ENCODE data around the gene ROR1. TPM values are rescaled to one million over a fixed set of nuclear protein-coding genes. Genes with fewer than 3 reads are reported as not detected.

Gene ROR1
- total and polyA plus RNA-seq, 2 of the 4 experiments (the other 2 are of a cell fraction) = 4.4 to 10.0 TPM

DNA sequence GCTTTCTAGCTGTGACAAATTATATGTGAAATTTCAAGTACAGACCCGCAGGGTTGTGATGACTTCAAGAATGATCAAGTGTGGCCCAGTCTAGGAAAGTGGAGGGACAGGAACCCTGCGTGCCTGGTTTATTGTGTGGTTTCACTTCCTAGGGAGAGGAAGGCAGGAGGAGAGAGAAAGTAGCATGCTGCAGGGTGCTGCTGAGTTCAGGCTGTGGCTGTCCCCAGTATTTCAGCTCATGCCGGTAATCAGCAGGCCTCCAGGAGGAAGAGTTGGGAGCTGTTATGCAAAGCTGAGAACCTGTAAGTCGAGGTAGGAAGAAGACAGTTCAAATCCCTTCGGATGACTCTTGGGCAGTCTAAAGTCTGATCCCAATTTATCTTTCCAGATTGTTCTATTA lies 140.4 kb downstream of the ROR1 start:
- H2BK120ac ChIP-seq (ENCODE audit: low read depth, low read length) = no peak overlapping the region; the same call in 1 of the 2 replicates
- POLR2A ChIA-PET (ENCODE audit: unreplicated experiment) = no interaction called here
- BruUV-seq (replicated peaks) = no TSS peak
- no peak overlapping the region for H3K27ac ChIP-seq (ENCODE audit: insufficient read depth, low read length)
- dilution Hi-C loops (cut with HindIII; ENCODE audit: low sequenced_read_pairs, unreplicated experiment) = no loop called here
- CTCF ChIA-PET = interaction anchor here (0.6 to 1.4 kb wide), 4 partner anchors 118 to 333 kb away, joined by 3 to 14 read pairs (median 4); no protein-coding TSS in a partner anchor
- ATAC-seq (ENCODE audit: low read depth) = no peak
- no peak overlapping the region; the same call in 2 of the 3 replicates for H2BK15ac ChIP-seq (ENCODE audit: low read depth, low read length)
- H3K9me3 ChIP-seq (ENCODE audit: control insufficient read depth, insufficient read depth, low read length) = no peaks in the 10 kb centered on the region
- 0 out of 2 replicates have a peak overlapping the region, but pooled peaks have one; percentile 14 for H2BK20ac ChIP-seq (ENCODE audit: low read depth, low read length)
- H3K18ac ChIP-seq (ENCODE audit: low read depth, low read length) = no peak overlapping the region
- H3K9ac ChIP-seq (ENCODE audit: low read depth, low read length) = no peak overlapping the region
- no peak overlapping the region for H4K91ac ChIP-seq (ENCODE audit: insufficient read depth, low read depth, low read length)
- no peak overlapping the region; the same call in 1 of the 2 replicates for H3K14ac ChIP-seq (replicated peaks; ENCODE audit: low read depth, low read length)
- no peak overlapping the region for H2AFZ ChIP-seq (replicated peaks; ENCODE audit: low read length, poor library complexity)
- no peak overlapping the region for H3K4me3 ChIP-seq (ENCODE audit: insufficient read depth, low read depth, low read length)
- H2AK5ac ChIP-seq (ENCODE audit: low read depth, low read length) = no peak overlapping the region
- no peak overlapping the region for H3K4me2 ChIP-seq (ENCODE audit: low read depth, low read length)
- H3K4ac ChIP-seq (ENCODE audit: low read depth, low read length) = peak overlapping the region; percentile 15; the same call in 1 of the 2 replicates
- H3K56ac ChIP-seq (ENCODE audit: extremely low read depth, insufficient read depth, low read length) = no peak overlapping the region
- WGBS, 2 experiments (ENCODE audit: extremely low coverage in 2 of 2, insufficient read length in 1 of 2) = 89% methylated on average over 2 of the region's 5 CpGs; no CpG with 5 or more reads in 1 of the 2 experiments
- TF ChIP-seq, protein P1, sequence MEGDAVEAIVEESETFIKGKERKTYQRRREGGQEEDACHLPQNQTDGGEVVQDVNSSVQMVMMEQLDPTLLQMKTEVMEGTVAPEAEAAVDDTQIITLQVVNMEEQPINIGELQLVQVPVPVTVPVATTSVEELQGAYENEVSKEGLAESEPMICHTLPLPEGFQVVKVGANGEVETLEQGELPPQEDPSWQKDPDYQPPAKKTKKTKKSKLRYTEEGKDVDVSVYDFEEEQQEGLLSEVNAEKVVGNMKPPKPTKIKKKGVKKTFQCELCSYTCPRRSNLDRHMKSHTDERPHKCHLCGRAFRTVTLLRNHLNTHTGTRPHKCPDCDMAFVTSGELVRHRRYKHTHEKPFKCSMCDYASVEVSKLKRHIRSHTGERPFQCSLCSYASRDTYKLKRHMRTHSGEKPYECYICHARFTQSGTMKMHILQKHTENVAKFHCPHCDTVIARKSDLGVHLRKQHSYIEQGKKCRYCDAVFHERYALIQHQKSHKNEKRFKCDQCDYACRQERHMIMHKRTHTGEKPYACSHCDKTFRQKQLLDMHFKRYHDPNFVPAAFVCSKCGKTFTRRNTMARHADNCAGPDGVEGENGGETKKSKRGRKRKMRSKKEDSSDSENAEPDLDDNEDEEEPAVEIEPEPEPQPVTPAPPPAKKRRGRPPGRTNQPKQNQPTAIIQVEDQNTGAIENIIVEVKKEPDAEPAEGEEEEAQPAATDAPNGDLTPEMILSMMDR (conservative IDR thresholded peaks at IDR 0.05; ENCODE audit: low read depth, low read length) = no peak
- no peak for TF ChIP-seq MAZ (IDR thresholded peaks at IDR 0.05; ENCODE audit: borderline replicate concordance, low read depth, low read length)
- TF ChIP-seq BHLHE40 (IDR thresholded peaks at IDR 0.05; ENCODE audit: low read depth, low read length) = no peak
- TF ChIP-seq NFE2L2 (IDR thresholded peaks at IDR 0.05; ENCODE audit: low read depth, low read length) = no peak
- TF ChIP-seq RCOR1 (IDR thresholded peaks at IDR 0.05; ENCODE audit: insufficient replicate concordance, low read length) = no peak
- TF ChIP-seq CEBPB (IDR thresholded peaks at IDR 0.05; ENCODE audit: low read depth, low read length) = no peak
- no peak for TF ChIP-seq RFX5 (IDR thresholded peaks at IDR 0.05; ENCODE audit: low read depth, low read length)
- TF ChIP-seq CHD1 (IDR thresholded peaks at IDR 0.05; ENCODE audit: low read depth, low read length) = no peak
- no peak for TF ChIP-seq MAFK (IDR thresholded peaks at IDR 0.05; ENCODE audit: low read depth, low read length)
- no peak for TF ChIP-seq MXI1 (IDR thresholded peaks at IDR 0.05; ENCODE audit: borderline replicate concordance, low read depth, low read length)
- TF ChIP-seq, protein P2, sequence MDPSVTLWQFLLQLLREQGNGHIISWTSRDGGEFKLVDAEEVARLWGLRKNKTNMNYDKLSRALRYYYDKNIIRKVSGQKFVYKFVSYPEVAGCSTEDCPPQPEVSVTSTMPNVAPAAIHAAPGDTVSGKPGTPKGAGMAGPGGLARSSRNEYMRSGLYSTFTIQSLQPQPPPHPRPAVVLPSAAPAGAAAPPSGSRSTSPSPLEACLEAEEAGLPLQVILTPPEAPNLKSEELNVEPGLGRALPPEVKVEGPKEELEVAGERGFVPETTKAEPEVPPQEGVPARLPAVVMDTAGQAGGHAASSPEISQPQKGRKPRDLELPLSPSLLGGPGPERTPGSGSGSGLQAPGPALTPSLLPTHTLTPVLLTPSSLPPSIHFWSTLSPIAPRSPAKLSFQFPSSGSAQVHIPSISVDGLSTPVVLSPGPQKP (IDR thresholded peaks at IDR 0.05; ENCODE audit: borderline replicate concordance, low read depth, low read length) = no peak
- no peak for TF ChIP-seq SMC3 (IDR thresholded peaks at IDR 0.05; ENCODE audit: low read depth, low read length)
- no peak for TF ChIP-seq RAD21 (IDR thresholded peaks at IDR 0.05; ENCODE audit: low read length)
- no peak for TF ChIP-seq FOS (IDR thresholded peaks at IDR 0.05; ENCODE audit: low read depth, low read length)
- in situ Hi-C loops (cut with MboI; ENCODE audit: low sequenced_read_pairs) = loop anchor here (10.0 kb wide), 2 partner anchors 139 to 239 kb away; partner anchors contain the start of gene ROR1
- peaks cover 4% of the 10 kb centered on the region; the same call in 1 of the 2 replicates for H3K4me1 ChIP-seq (ENCODE audit: control insufficient read depth, insufficient read depth, low read length)
- H2AK9ac ChIP-seq (replicated peaks; ENCODE audit: low read depth, low read length, poor library complexity) = no peak overlapping the region
- no peak overlapping the region for H2BK5ac ChIP-seq (ENCODE audit: low read depth, low read length, poor library complexity, severe bottlenecking)
- no peak for DNase-seq
- no peak overlapping the region for H4K5ac ChIP-seq (ENCODE audit: low read depth, low read length)
- H4K8ac ChIP-seq (ENCODE audit: low read depth in 2 of 2, low read length in 2 of 2) = no peak overlapping the region
- H3K23ac ChIP-seq (ENCODE audit: low read depth, low read length) = 0 out of 2 replicates have a peak overlapping the region, but pooled peaks have one; percentile 8
- no peaks in the 10 kb centered on the region; the same call in 1 of the 2 replicates for H3K27me3 ChIP-seq (ENCODE audit: control insufficient read depth, insufficient read depth, low read length)
- intact Hi-C loops (cut with micrococcal nuclease) = loop anchor here (5.0 kb wide), 1 partner anchor 92 kb away; no protein-coding TSS in a partner anchor
- peaks cover 3% of the 10 kb centered on the region for H3K9me1 ChIP-seq (ENCODE audit: insufficient read depth, low read length)
- H3K36me3 ChIP-seq (ENCODE audit: control insufficient read depth, insufficient read depth, low read length) = no peaks in the 10 kb centered on the region
- no peaks in the 10 kb centered on the region for H3K79me1 ChIP-seq (ENCODE audit: low read depth in 1 of 2, low read length in 2 of 2)
- H4K20me1 ChIP-seq (ENCODE audit: insufficient read depth, low read length) = no peaks in the 10 kb centered on the region
